Left lung (tissue), 10 donors: ENCODE results near the gene ITPRIPL2. TPM values are rescaled to one million over a fixed set of nuclear protein-coding genes. Genes with fewer than 3 reads are reported as not detected.

Source experiments
- ATAC-seq: fragments of 200-7000 bp; cut with Tn5 transposase; one replicate; pipeline ENCODE4 v1.9.1; 2020; ENCODE audit warnings: moderate library complexity
- DNase-seq, 4 donors: peaks; one replicate each; pipeline ENCODE4 v3.0.0-alpha.2; 2013 to 2020
- H3K27ac ChIP-seq, 2 donors: fragments of 200-600 bp; sonication (generic) in 1 of 2; one replicate each; pipeline versions ENCODE4 v1.5.0 to v1.8.0; 2020 to 2021
- H3K27me3 ChIP-seq, 2 donors: fragments of 200-600 bp; sonication (generic) in 1 of 2; one replicate each; pipeline versions ENCODE4 v1.5.0 to v1.8.0; 2020 to 2021
- H3K36me3 ChIP-seq, 2 donors: fragments of 200-600 bp; sonication (generic) in 1 of 2; one replicate each; pipeline versions ENCODE4 v1.5.0 to v1.8.0; 2020 to 2021
- H3K4me1 ChIP-seq, 2 donors: fragments of 200-600 bp; one replicate each; pipeline ENCODE4 v1.8.0; 2021
- H3K4me3 ChIP-seq, 2 donors: fragments of 200-600 bp; sonication (generic) in 1 of 2; one replicate each; pipeline versions ENCODE4 v1.5.0 to v1.8.0; 2020 to 2021; ENCODE audit warnings: mild to moderate bottlenecking in 1 of 2
- H3K9me3 ChIP-seq, 2 donors: fragments of 200-600 bp; sonication (generic) in 1 of 2; one replicate each; pipeline versions ENCODE4 v1.5.0 to v1.8.0; 2020 to 2021
- CTCF ChIP-seq, 2 donors: fragments of 200-600 bp; sonication (generic) in 1 of 2; IDR thresholded peaks; one replicate each; pipeline versions ENCODE4 v1.5.0 to v1.8.0; 2021; ENCODE audit warnings: antibody characterized with exemption in 2 of 2
- intact Hi-C, 2 donors: fragments of 100-400 bp; cut with DNase I; formaldehyde crosslinking; loops; one replicate each; pipeline versions ENCODE4 v1.11.2 to v1.14.2; 2022
- polyA plus RNA-seq, 6 donors: library from polyadenylated mRNA; unstranded; fragments of 120-200 nt; gene quantifications; one replicate each; pipeline ENCODE4 v1.2.1, GENCODE V29; 2013; ENCODE audit not compliant: insufficient read length in 6 of 6
- total RNA-seq, 2 donors: library from RNA; stranded (reverse); fragmentation: NEBNext Ultra II Directional; extraction: Animal tissue kit (Norgen Biotek cat#: 25700); gene quantifications; one replicate each; pipeline ENCODE4 v1.2.1, GENCODE V29; 2021
- donor health status: DM: no; HTN: yes; CAD: no.
- donor health status: DM: no; HTN: no; CAD: no.

ITPRIPL2 gene
- total and polyA plus RNA-seq, 8 donors, result 24.6 to 82.7 (median 32.4) TPM

GRCh38 chr16:19127205-19127604, 13.4 kb downstream of the ITPRIPL2 start:
- H3K36me3 ChIP-seq, result no peaks in the 10 kb centered on the region
- intact Hi-C loops, result no loop called here
- DNase-seq, result no peak
- peaks cover 14 to 52% of the 10 kb centered on the region in 2 donors for H3K4me1 ChIP-seq
- no peak for TF ChIP-seq CTCF (IDR thresholded peaks at IDR 0.05)
- H3K27me3 ChIP-seq, result no peaks in the 10 kb centered on the region
- no peak overlapping the region for H3K4me3 ChIP-seq
- ATAC-seq, result no peak
- peak overlapping the region in 1 of 2 donors; percentile 18 for H3K27ac ChIP-seq
- H3K9me3 ChIP-seq, result no peaks in the 10 kb centered on the region

- no peak overlapping the region for H3K4me3 ChIP-seq
- intact Hi-C loops, result no loop called here
- DNase-seq (no peak), ATAC-seq (no peak)
- peak overlapping the region in 1 of 2 donors; percentile 18 for H3K27ac ChIP-seq
- TF ChIP-seq CTCF (IDR thresholded peaks at IDR 0.05), result no peak
- peaks cover 14 to 57% of the 10 kb centered on the region in 2 donors for H3K4me1 ChIP-seq
- H3K9me3 ChIP-seq, result no peaks in the 10 kb centered on the region
- H3K36me3 ChIP-seq, result no peaks in the 10 kb centered on the region
- H3K27me3 ChIP-seq, result no peaks in the 10 kb centered on the region
These were observed 13.9 kb downstream of the ITPRIPL2 start for GRCh38 chr16:19127674-19128131.

GRCh38 chr16:19128454-19129200, 14.9 kb downstream of the ITPRIPL2 start:
- Histone ChIP-seq H3K4me1 (peaks cover 14 to 61% of the 10 kb centered on the region in 2 donors), H3K36me3 (no peaks in the 10 kb centered on the region), H3K27me3 (no peaks in the 10 kb centered on the region), H3K27ac (no peak overlapping the region), H3K4me3 (no peak overlapping the region), H3K9me3 (no peaks in the 10 kb centered on the region)
- DNase-seq, result no peak
- TF ChIP-seq CTCF (IDR thresholded peaks at IDR 0.05), result no peak
- no peak for ATAC-seq
- intact Hi-C loops, result no loop called here

- Histone ChIP-seq H3K27me3 (no peaks in the 10 kb centered on the region), H3K36me3 (no peaks in the 10 kb centered on the region), H3K9me3 (no peaks in the 10 kb centered on the region), H3K4me1 (peaks cover 14 to 62% of the 10 kb centered on the region in 2 donors), H3K27ac (peak overlapping the region; percentile 77 to 82), H3K4me3 (no peak overlapping the region)
- TF ChIP-seq CTCF (IDR thresholded peaks at IDR 0.05), result no peak
- intact Hi-C loops, result no loop called here
- no peak for DNase-seq
- ATAC-seq, result no peak
These were observed 16.6 kb downstream of the ITPRIPL2 start for GRCh38 chr16:19130385-19130784.

- no peaks in the 10 kb centered on the region for H3K27me3 ChIP-seq
- H3K4me3 ChIP-seq, result no peak overlapping the region
- ATAC-seq (peak; percentile 63), DNase-seq (peak in 2 of 4 donors; percentile 64 to 75)
- intact Hi-C loops, result no loop called here
- no peaks in the 10 kb centered on the region for H3K36me3 ChIP-seq
- no peak for TF ChIP-seq CTCF (IDR thresholded peaks at IDR 0.05)
- H3K4me1 ChIP-seq, result peaks cover 20 to 69% of the 10 kb centered on the region in 2 donors
- no peaks in the 10 kb centered on the region for H3K9me3 ChIP-seq
- peak overlapping the region; percentile 77 to 82 for H3K27ac ChIP-seq
These were observed 17.4 kb downstream of the ITPRIPL2 start for GRCh38 chr16:19130852-19131824.
